ENCODE measurements around the gene INO80.

- TF ChIP-seq, protein P1, sequence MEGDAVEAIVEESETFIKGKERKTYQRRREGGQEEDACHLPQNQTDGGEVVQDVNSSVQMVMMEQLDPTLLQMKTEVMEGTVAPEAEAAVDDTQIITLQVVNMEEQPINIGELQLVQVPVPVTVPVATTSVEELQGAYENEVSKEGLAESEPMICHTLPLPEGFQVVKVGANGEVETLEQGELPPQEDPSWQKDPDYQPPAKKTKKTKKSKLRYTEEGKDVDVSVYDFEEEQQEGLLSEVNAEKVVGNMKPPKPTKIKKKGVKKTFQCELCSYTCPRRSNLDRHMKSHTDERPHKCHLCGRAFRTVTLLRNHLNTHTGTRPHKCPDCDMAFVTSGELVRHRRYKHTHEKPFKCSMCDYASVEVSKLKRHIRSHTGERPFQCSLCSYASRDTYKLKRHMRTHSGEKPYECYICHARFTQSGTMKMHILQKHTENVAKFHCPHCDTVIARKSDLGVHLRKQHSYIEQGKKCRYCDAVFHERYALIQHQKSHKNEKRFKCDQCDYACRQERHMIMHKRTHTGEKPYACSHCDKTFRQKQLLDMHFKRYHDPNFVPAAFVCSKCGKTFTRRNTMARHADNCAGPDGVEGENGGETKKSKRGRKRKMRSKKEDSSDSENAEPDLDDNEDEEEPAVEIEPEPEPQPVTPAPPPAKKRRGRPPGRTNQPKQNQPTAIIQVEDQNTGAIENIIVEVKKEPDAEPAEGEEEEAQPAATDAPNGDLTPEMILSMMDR (IDR thresholded peaks at IDR 0.05; ENCODE audit: extremely low read depth in 1 of 2, insufficient read depth in 1 of 2, low read depth in 1 of 2, low read length in 2 of 2), result no peak
- TF ChIP-seq, protein P2, sequence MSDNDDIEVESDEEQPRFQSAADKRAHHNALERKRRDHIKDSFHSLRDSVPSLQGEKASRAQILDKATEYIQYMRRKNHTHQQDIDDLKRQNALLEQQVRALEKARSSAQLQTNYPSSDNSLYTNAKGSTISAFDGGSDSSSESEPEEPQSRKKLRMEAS (IDR thresholded peaks at IDR 0.05; ENCODE audit: insufficient read depth, insufficient read length), result no peak
- TF ChIP-seq POLR2A (IDR thresholded peaks at IDR 0.05; ENCODE audit: low read depth, low read length) (no peak), POLR2AphosphoS5 (IDR thresholded peaks at IDR 0.05; ENCODE audit: insufficient read depth, low read depth, low read length) (no peak), MYC (IDR thresholded peaks at IDR 0.05; ENCODE audit: low read depth, low read length) (no peak), EZH2 (IDR thresholded peaks at IDR 0.05; ENCODE audit: borderline replicate concordance, low read depth, low read length, severe bottlenecking) (no peak), GATA2 (IDR thresholded peaks at IDR 0.05; ENCODE audit: insufficient read depth, insufficient read length, low read depth, low read length) (no peak)
Measured at GRCh38 chr15:40992241-40992741, 123.8 kb downstream of the INO80 start.

Data from endothelial cell of umbilical vein (primary cell).